CD4-positive, alpha-beta T cell (primary cell): ENCODE data around the gene TMEM235. TPM values are rescaled to one million over a fixed set of nuclear protein-coding genes. Genes with fewer than 3 reads are reported as not detected.

ENCODE experiments used
- ATAC-seq: fragments of 200-7000 bp; cut with Tn5 transposase; one replicate; pipeline ENCODE4 v1.10.0; 2022; ENCODE audit warnings: mild to moderate bottlenecking; ENCODE audit not compliant: poor library complexity
- CTCF ChIA-PET: fragments of 350-600 bp; sonication (Branson Sonifier 250); formaldehyde crosslinking; loops from one replicate; lab custom pipeline; 2021; ENCODE audit warnings: antibody characterized with exemption, inconsistent platforms; lab: Charles Lee
- POLR2A ChIA-PET: fragments of 350-600 bp; sonication (Branson Sonifier 250); formaldehyde crosslinking; loops from one replicate; lab custom pipeline; 2021; ENCODE audit warnings: antibody characterized with exemption, inconsistent platforms; lab: Charles Lee
- DNase-seq, 14 experiments: peaks; one replicate each; pipeline ENCODE4 v3.0.0-alpha.2; 2013 to 2020; ENCODE audit warnings: mixed read lengths in 2 of 14
- H3K27ac ChIP-seq, 2 donors: one replicate each; pipeline versions ENCODE4 v1.5.1 to v1.7.0; 2013; ENCODE audit warnings: low read length in 2 of 2, low read depth in 1 of 2, mild to moderate bottlenecking in 1 of 2
- H3K27me3 ChIP-seq, 2 experiments: 1 replicate in 1 of 2; 2 replicates in 1 of 2; pipeline versions ENCODE4 v1.6.1 to v1.7.0; 2013; ENCODE audit warnings: low read length in 2 of 2, control low read depth in 1 of 2, mild to moderate bottlenecking in 1 of 2, moderate library complexity in 1 of 2; ENCODE audit not compliant: insufficient read depth in 2 of 2, control insufficient read depth in 1 of 2
- H3K36me3 ChIP-seq: one replicate; pipeline ENCODE4 v1.6.1; 2013; ENCODE audit warnings: low read length, control low read depth; ENCODE audit not compliant: insufficient read depth
- H3K4me1 ChIP-seq: one replicate; pipeline ENCODE4 v1.6.1; 2013; ENCODE audit warnings: low read length, control low read depth; ENCODE audit not compliant: insufficient read depth
- H3K4me3 ChIP-seq: one replicate; pipeline ENCODE4 v1.5.1; 2013; ENCODE audit warnings: mild to moderate bottlenecking, low read length, moderate library complexity
- H3K9me3 ChIP-seq, 2 experiments: 1 replicate in 1 of 2; 2 replicates in 1 of 2; pipeline versions ENCODE4 v1.6.1 to v1.7.0; 2013; ENCODE audit warnings: low read length in 2 of 2, mild to moderate bottlenecking in 2 of 2, control low read depth in 1 of 2, moderate library complexity in 1 of 2; ENCODE audit not compliant: control insufficient read depth in 1 of 2, insufficient read depth in 1 of 2
- H3K27ac Mint-ChIP-seq: one replicate; pipeline ENCODE4 v1.8.0; 2020; ENCODE audit warnings: mixed read lengths
- H3K27me3 Mint-ChIP-seq: one replicate; pipeline ENCODE4 v1.8.0; 2021; ENCODE audit warnings: mixed read lengths
- H3K36me3 Mint-ChIP-seq: one replicate; pipeline ENCODE4 v1.8.0; 2021; ENCODE audit warnings: low read depth, mixed read lengths
- H3K4me1 Mint-ChIP-seq: one replicate; pipeline ENCODE4 v1.8.0; 2021; ENCODE audit warnings: low read depth, mixed read lengths
- H3K4me3 Mint-ChIP-seq: one replicate; pipeline ENCODE4 v1.8.0; 2020; ENCODE audit warnings: mild to moderate bottlenecking, mixed read lengths
- H3K9me3 Mint-ChIP-seq: one replicate; pipeline ENCODE4 v1.8.0; 2020; ENCODE audit warnings: mixed read lengths
- intact Hi-C, 2 experiments: fragments of 100-400 bp; cut with DNase I in 1 of 2; cut with micrococcal nuclease in 1 of 2; formaldehyde crosslinking; loops; one replicate each; pipeline versions ENCODE4 v1.15.1 to v1.9.0; 2023 to 2025; cut with DNase I, micrococcal nuclease
- total RNA-seq, 174 experiments: library from RNA in 2 of 174; stranded (reverse) in 2 of 174; gene quantifications; one replicate each; pipeline ENCODE4 v1.2.3 and lab custom pipeline; 2021 to 2026
- TF ChIP-seq, protein P1 (sequence below): fragments of 200-600 bp; IDR thresholded peaks from one replicate; pipeline ENCODE4 v1.8.0; 2022; ENCODE audit warnings: antibody characterized with exemption, mild to moderate bottlenecking

The TMEM235 gene
- total RNA-seq, 2 experiments from 2014 or later: not detected

DNA sequence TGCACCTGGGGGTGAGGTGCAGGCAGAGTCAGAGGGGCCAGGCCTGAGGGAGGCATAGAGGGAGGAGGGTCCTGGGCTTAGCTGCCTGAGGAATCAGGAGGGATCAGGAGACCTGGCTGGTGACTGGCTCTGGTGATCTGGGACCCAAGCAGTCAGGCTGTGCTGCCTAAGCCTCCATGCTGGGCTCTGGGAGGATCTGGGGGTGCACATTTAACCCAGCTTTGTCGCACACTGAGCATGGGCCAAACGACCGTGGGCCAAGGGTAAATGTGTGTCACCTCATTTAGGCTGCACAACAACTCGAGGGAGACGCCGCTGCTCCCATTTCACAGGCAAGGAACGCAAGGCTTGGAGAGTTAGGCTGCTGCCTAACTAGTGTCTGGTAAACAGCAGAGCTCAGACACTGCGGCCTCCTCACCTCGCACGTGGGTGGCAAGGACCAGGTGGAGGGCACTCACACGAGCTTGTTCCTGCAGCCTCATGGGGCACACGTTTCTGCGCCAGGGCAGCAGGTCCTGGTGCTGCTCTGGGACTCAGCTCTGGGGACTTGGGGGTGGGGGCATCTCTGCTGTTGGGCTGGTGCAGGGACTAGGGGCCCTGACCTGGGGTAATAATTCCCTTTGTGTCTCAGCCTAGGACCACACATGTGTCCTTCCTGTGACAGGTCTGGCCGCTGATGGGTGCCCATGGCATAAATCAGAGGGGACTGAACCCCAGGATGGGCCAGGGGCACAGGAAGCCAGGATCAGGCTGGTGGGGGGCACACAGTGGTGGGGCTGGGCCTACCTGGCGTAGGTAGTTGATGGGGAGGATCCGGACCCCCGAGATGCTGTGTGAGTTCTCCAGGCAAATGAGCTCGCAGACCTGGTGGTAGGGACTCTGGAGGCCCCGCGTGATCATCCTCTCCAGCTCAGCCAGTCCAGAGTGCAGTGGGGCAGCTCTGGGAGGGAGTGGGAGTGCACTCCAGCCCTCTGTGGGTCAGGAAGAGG is 18.7 kb downstream of the TMEM235 start:
- H3K4me1 ChIP-seq: peaks cover 62% of the 10 kb centered on the region
- ChIA-PET POLR2A (interaction anchor here (0.7 to 3.2 kb wide), 9 partner anchors 12 to 172 kb away, joined by 3 to 24 read pairs (median 14); partner anchors contain the start of gene SOCS3), CTCF (interaction anchor here (0.7 to 4.2 kb wide), 18 partner anchors 10 to 457 kb away, joined by 3 to 35 read pairs (median 6); partner anchors contain the start of gene SOCS3)
- no peak overlapping the region for H3K27ac ChIP-seq
- H3K9me3 ChIP-seq: no peaks in the 10 kb centered on the region
- intact Hi-C loops: loop anchor here (2.0 to 10.0 kb wide), 9 partner anchors 37 to 595 kb away; partner anchors contain the start of genes PGS1 (in 1 of the 2), SOCS3 (in 1 of the 2), TMC6 (in 1 of the 2) and TMC8 (in 1 of the 2)
- no peaks in the 10 kb centered on the region for H3K27me3 Mint-ChIP-seq
- ATAC-seq (no peak), DNase-seq (no peak)
- peaks cover 13% of the 10 kb centered on the region for H3K36me3 ChIP-seq
- peaks cover 36% of the 10 kb centered on the region for H3K36me3 Mint-ChIP-seq
- H3K4me3 Mint-ChIP-seq: no peak overlapping the region
- no peak overlapping the region for H3K4me3 ChIP-seq
- peaks cover 41% of the 10 kb centered on the region for H3K4me1 Mint-ChIP-seq
- H3K27ac Mint-ChIP-seq: peak overlapping the region; percentile 98
- peaks cover 2% of the 10 kb centered on the region for H3K9me3 Mint-ChIP-seq
- H3K27me3 ChIP-seq: no peaks in the 10 kb centered on the region
- TF ChIP-seq, protein P1, sequence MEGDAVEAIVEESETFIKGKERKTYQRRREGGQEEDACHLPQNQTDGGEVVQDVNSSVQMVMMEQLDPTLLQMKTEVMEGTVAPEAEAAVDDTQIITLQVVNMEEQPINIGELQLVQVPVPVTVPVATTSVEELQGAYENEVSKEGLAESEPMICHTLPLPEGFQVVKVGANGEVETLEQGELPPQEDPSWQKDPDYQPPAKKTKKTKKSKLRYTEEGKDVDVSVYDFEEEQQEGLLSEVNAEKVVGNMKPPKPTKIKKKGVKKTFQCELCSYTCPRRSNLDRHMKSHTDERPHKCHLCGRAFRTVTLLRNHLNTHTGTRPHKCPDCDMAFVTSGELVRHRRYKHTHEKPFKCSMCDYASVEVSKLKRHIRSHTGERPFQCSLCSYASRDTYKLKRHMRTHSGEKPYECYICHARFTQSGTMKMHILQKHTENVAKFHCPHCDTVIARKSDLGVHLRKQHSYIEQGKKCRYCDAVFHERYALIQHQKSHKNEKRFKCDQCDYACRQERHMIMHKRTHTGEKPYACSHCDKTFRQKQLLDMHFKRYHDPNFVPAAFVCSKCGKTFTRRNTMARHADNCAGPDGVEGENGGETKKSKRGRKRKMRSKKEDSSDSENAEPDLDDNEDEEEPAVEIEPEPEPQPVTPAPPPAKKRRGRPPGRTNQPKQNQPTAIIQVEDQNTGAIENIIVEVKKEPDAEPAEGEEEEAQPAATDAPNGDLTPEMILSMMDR: no peak

DNA sequence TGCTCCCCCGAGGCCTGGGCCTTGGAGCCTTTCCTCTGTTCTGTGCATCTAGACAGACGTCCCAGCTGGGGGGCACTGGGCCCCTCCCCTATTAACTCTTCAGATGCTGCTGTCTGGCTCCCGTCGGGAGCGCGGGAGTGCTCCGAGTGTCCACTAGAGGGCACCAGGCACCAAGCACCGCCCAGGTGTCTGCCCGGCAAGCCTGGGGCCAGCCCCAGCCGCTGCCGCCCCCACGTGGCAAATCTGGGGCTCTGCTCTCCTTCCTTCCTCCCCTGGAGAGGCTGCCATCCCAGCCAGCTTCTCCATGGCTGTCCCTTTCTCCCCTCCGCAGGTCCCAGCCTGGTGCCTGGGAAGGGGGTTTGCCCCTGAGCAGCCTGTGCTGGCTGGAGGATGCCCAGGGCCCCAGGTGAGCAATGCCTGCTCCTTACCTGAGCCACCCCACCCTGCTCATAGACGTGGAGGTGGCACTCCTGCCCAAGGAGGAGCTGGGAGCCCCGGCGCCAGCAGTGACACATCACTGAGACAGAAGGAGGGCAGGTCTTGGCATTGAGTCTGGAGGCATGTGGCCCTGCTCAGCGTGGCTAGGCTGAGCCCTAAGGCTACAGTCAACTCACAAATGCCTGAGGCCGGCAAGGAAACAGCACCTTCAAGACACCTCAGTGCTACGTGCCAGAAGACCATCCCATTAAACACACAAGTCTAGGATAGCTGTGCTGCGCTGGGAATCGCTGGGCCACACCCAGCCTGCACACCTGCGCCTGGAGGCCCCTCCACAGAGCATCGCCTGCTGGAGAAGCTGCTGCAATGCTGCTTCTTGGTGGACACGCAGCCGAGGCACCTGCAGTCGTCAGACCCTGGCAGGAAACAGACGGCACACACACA is 19.7 kb downstream of the TMEM235 start:
- H3K27ac Mint-ChIP-seq: peak overlapping the region; percentile 98
- H3K9me3 Mint-ChIP-seq: peaks cover 2% of the 10 kb centered on the region
- POLR2A ChIA-PET: interaction anchor here (0.9 to 3.2 kb wide), 19 partner anchors 12 to 293 kb away, joined by 3 to 24 read pairs (median 9); partner anchors contain the start of genes SOCS3, TMC8 and TNRC6C
- CTCF ChIA-PET: interaction anchor here (0.7 to 4.2 kb wide), 31 partner anchors 9 to 458 kb away, joined by 3 to 35 read pairs (median 4); partner anchors contain the start of genes SOCS3 and TK1
- peaks cover 51% of the 10 kb centered on the region for H3K4me1 Mint-ChIP-seq
- Histone ChIP-seq H3K27ac (peak overlapping the region; percentile 22 to 84), H3K36me3 (peaks cover 13% of the 10 kb centered on the region), H3K4me1 (peaks cover 72% of the 10 kb centered on the region), H3K27me3 (no peaks in the 10 kb centered on the region), H3K4me3 (peak overlapping the region; percentile 52), H3K9me3 (no peaks in the 10 kb centered on the region)
- intact Hi-C loops: loop anchor here (1.0 to 10.0 kb wide), 10 partner anchors 36 to 594 kb away; partner anchors contain the start of genes PGS1 (in 1 of the 2), SOCS3 (in 1 of the 2), TMC6 (in 1 of the 2) and TMC8 (in 1 of the 2)
- TF ChIP-seq, protein P1: peak; percentile 100
- peak; percentile 35 for ATAC-seq
- peak overlapping the region; percentile 96 for H3K4me3 Mint-ChIP-seq
- peaks cover 36% of the 10 kb centered on the region for H3K36me3 Mint-ChIP-seq
- DNase-seq: peak; percentile 73 to 92 (median 84)
- no peaks in the 10 kb centered on the region for H3K27me3 Mint-ChIP-seq
